PC-3 (cell line): ENCODE results near the gene GPR107.

Experiments used
- CTCF ChIP-seq: fragments of 300-600 bp; sonication (generic); conservative IDR thresholded peaks from 2 replicates; pipeline ENCODE4 v1.5.1; 2017; ENCODE audit warnings: antibody characterized with exemption, low read depth, mild to moderate bottlenecking, low read length
- EZH2 ChIP-seq: fragments of 300-600 bp; sonication (generic); IDR thresholded peaks from one replicate; pipeline ENCODE4 v1.6.1; 2017; ENCODE audit warnings: antibody characterized with exemption, mild to moderate bottlenecking, low read length; ENCODE audit not compliant: unreplicated experiment

GRCh38 chr9:130147910-130148309 is 94.2 kb downstream of the GPR107 start:
- TF ChIP-seq CTCF (no peak), EZH2 (no peak)
